ENCODE measurements around the gene GRHPR. TPM values are rescaled to one million over a fixed set of nuclear protein-coding genes. Genes with fewer than 3 reads are reported as not detected.
"Not testable (repeated sequence)": the region's sequence is repeated elsewhere in the genome, so short reads cannot be mapped to it uniquely, and the experiment has no call there.

Gene GRHPR
- 195 and 217 TPM in 2 replicates for total RNA-seq (2014; rRNA removed)
- 196 TPM for polyA plus RNA-seq (2012)

DNA sequence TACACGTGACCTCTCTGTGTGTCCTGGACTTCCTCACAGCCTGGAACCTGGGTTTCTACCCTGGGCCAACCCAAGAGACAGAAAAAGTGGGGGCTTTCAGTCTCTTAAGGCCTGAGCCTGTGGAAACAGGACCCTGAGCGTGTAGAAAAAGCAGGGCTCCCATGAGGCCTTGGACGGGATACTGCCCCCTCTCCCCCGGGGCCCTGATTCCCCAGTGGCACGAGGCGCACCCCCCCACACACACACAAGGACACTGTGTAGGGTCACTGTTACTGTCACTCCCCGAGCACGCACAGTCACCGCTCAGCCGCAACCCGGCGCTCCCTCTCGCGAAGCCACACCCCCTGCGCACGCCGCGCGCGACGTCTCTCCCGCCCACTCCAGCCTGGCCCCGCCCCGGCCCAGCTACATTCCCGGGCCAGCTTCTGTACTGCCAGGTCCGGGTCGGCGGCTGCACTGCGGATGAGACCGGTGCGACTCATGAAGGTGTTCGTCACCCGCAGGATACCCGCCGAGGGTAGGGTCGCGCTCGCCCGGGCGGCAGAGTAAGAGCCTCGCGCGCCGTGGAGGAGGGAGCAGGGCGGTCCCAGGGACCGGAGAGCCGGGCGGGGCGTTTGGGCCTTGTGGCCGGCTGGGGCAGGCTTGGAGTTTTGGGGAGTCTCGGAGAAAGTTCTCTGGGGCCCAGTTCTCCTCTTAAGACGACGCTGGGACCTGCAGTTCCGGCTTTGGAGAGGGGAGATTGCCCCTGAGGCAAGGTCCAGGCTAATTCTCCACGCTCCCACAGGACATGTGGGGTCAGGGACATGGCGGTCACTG is at the start of gene GRHPR:
Gene GRHPR (plus strand): TSS at position 408 of the 816 bp plus-strand sequence. CDS start 55 bp downstream, at position 463.
- DNase-seq (ENCODE audit: low read depth), result peak; percentile 77

DNA sequence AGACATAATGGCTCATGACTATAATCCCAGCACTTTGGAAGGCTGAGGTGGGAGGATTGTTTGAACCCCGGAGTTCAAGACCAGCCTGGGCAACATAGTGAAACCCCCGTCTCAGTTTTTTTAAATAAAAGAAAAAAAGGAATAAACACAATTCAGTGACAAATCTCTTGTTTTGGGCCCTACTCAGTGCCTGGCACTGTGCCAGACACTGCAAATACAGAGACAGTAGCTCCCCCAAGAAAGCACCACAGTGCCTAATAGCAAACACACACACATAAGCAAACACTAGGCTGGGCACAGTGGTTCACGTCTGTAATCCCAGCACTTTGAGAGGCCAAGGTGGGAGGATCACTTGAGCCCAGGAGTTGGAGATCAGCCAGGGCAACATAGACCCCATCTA is 49.7 kb upstream of the GRHPR start:
- DNase-seq (ENCODE audit: low read depth), result no peak

DNA sequence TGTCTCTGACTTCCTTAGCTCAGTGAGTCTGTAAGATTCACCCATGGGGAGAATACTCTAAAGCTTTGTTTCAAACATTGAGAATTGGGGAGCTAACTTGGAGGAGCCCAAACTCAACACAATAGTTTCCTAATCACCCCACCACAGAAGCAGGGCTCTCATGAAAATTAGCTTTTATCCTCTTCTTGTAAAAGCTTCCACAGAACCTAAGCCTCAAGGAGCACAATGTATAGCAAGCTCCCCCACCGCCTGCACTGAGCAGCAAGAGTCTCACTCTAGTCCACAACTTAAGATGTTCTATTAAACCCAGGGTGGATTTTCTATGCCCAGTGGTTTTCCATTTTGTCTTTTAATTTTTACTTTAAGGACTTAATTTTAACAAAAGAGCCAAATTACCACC is 48.9 kb upstream of the GRHPR start:
- DNase-seq (ENCODE audit: low read depth), result no peak

DNA sequence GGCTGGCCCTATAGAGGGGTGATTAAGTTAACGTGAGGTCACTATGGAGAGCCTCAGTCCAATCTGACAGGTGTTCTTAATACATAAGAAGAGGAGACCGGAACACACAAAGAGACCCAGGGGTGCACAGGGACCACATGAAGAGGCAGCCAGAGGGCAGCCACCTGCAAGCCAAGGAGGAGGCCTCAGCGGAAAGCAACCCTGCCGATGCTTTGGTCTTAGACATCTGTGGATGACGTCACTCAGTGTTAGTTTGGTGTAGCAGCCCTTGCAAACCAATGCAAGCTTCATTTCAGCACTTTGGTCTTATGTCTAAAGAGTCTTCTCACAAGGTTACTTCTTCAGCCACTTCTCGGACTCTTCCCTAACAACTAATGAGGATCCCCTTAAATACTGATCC is 47.6 kb upstream of the GRHPR start:
- DNase-seq (ENCODE audit: low read depth), result no peak

DNA sequence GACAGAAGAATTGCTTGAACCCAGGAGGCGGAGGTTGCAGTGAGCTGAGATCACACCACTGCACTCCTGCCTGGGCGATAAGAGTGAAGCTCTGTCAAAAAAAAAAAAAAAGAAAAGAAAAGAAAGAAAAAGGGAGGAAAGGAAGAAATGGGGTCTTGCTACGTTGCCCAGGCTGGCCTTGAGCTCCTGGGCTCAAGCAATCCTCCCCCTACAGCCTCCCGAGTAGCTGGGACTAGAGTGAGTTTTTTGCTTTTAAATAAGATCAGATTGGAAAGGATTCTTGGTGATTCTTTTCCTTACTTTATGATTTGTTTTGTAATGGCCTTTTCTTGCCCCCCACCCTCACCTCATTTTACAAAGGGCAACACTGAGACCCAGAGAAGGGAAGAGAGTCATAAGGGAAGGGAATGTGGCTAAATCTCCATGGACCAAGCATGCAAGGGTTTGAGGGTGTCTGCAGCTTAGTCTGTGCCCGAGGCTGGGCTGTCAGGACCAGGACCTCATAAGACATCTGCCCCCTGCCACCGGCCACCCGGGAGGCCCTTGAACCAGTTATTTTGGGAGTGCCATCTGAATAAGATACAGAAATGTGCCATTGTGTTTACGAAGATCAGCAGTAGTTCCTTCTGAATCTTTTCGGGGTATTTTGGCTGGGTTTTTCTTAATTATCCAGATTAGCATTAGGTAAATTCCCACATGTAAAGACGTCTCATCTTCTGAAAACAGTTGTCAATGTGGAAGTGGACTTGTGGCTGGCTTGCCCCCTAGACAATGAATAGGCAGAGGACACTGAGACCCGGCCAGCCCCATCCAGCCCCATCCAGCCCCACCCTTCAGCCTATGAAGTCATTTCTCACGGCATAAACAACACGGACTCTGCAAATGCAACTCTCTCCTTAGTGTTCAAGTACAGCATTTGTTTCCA is 44.5 kb upstream of the GRHPR start:
- DNase-seq (ENCODE audit: low read depth), result no peak

DNA sequence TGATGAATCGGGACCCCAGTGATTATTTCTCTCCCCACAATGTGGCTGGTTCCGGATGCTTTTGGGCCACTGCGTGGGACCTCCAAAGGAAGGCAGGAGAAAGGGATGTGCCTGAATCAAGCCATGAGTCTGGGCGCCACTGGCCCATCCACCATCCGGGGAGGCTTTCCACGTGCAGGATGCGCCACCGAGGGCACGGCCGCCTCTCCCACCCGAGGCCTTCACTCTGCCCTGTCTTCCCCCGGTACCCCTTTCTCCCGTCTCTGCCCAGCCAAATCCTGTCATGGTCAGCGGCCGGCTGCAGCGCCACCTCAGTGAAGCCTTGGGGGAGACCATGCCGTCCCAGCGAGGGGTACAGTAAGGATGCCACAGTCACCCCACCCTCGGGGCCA is 43.9 kb upstream of the GRHPR start:
- no peak for DNase-seq (ENCODE audit: low read depth)

DNA sequence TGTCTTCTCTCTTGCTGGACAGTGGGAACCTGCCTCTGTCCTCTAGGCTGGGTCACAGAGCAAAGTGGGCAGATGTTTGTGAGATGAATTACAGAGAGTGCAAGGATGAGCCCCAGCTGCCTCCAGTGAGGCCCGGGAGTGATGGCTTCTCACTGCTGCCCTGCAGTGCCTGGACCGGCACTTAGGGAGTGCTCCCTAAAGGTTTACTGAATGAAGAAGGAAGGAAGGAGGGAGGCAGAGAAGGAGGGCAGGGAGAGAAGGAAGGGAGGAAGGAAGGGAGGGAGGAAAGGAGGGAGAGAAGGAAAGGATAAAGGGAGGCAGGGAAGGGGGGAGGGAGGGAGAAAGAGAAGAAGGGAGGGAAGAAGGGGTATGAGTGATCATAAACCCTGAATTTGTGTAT is 42.7 kb upstream of the GRHPR start:
- no peak for DNase-seq (ENCODE audit: low read depth)

DNA sequence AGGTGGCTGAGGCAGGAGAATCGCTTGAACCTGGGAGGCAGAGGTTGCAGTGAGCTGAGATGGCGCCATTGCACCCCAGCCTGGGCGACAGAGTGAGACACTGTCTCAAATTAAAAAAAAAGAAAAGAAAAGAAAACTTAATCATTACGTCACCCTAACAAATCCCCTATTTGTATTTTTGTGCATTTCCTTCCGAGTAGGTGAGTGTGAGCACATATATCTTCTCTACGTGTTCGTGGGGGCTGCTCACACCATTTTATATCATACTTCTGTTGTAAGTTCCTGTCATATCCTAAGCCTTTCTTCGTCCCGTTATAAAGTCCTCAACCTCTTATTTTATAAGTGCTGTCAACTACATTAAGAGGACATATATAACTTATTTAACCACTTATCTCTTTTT is 41.9 kb upstream of the GRHPR start:
- no peak for DNase-seq (ENCODE audit: low read depth)

DNA sequence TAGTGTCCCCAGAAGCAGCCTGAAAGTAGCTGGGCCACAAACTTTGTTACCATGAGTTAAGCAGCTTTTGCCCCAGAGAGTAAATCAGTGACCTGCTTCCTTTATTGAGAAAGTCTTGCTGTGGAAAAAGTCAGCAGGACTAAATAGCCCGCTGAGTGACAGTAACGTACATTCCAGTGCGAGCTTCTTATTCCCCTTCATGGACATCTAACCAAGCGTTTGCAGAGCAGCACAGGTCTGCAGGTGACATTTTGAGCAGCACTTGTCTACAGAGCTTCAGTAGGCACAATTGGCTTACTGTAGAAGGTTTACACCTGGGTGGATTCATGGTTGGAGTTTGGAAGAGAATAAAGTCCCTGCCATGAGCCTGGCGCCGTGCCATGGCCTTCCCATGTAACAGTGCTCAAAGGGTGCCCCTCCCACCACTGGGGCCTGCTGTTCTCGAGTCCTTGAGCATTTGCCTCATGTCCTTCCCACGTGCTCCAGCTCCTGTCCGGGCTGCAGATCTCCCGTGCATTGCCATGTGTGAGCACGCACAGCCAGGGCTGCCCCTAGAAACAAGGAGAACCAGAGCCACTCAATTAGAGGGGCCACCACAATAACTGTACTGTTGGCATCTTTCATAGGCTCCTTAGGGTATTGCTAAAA is 41.3 kb upstream of the GRHPR start:
- DNase-seq (ENCODE audit: low read depth), result no peak

DNA sequence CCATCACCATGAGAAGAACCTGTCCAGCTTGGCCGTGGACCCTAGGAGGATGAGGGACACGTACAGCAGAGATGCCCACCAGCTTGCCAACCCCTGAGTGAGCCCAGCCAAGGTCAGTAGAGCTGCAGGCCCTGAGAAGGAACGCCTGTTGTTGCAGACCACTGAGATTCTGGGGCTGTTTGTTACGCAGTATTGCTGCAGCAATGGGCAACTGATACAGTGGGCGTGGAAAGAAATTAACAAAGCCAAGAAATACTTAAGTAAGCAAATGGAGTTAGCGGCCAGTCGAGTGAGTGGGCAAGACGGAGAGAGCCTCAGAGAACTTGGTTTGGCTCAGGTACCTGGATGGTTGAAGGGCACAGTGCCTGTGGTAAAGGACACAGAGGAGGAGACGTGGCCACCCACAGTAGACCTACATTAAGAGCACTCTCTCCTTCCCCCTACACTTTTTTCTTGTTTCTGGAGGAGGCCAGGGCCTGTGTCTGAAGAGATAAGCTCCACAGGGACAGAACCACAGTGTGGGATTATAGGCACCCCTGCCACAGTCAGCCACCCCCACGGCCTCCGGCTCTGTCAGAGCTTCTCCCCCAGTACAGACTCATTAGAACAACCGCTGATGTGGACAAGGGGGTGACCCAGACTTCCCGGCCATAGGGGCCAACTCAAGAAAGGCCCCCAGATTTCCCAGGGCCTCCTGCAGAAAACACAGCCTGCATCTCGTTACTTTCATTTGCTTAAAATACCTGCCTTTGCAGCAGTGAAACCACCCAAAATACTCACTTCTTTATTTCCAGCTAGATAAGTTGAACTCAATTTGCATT is 40.1 kb upstream of the GRHPR start:
- no peak for DNase-seq (ENCODE audit: low read depth)

DNA sequence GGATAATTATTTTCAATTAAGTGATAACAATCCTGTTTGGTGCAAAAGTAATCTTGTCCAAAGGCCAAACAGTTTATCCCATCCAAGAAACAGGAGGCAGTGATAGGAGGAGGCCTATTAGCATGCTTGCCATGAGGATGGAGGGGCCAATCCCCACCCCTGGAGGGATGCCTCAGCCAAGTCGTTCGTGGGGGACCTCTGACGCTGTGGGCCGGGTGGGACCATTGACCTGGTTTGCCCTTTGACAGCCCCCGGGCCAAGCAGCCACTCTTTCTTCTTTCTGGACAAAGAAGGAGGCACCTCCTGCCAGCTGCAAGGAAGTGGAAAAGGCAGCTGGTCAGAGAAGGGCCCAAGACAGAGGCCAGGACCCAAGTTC is 39.5 kb upstream of the GRHPR start:
- no peak for DNase-seq (ENCODE audit: low read depth)

DNA sequence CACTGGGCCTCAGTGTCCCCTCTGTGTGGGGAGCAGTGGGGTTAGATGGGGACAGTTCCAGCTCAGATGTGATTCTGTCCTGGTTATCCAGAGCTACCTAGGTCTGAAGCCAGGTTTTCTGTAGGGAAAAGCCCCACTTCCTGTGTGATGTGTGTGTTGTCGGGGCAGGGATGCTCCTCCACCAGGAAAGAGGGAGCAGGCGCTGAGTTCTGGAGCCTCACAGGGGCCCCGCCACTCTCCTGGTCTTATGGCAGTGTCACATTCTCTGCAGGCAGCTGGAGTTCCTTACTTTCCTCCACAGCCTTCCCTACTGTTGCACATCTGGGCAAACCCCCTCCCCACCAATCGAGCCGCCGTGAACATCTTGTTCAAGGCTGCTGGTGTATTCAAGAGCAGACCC is 39.1 kb upstream of the GRHPR start:
- DNase-seq (ENCODE audit: low read depth), result no peak

DNA sequence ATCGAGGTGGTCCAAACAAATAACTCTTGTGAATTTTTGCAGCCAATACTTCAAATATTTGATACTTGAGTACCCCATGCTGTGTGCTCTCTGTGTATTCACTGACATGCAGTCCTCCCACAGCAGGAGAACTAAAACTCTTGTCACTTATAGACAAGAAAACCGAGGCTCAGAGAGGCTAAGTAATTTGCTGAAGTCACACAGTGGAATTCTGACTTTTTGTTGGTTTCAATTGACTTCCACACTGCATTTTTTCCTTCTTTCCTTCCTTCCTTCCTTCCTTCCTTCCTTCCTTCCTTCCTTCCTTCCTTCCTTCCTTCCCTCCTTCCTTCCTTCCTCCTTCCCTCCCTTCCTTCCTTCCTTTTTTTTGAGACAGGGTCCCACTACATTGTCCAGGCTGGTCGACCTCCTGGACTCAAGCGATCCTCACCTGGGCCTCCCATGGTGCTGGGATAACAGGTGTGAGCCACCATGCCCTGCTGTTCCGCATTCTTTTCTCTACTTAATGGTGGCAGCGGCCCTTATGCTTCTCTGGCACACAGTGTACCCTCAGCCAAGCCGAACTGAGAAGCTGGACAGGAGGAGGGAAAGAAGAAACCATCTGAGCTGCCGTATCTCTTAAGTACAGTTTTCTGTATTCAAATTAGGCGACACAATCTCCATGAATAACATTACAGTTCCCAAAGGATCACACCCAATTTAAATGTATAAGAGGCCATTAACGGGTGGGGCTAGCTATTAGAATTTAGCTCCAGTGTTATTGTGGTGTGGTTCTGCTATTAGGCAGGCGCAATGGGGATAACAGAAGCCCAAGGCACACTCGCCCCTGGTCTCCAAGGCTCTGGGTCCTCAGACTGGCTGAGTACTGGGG is 38.4 kb upstream of the GRHPR start:
- DNase-seq (ENCODE audit: low read depth), result no peak

DNA sequence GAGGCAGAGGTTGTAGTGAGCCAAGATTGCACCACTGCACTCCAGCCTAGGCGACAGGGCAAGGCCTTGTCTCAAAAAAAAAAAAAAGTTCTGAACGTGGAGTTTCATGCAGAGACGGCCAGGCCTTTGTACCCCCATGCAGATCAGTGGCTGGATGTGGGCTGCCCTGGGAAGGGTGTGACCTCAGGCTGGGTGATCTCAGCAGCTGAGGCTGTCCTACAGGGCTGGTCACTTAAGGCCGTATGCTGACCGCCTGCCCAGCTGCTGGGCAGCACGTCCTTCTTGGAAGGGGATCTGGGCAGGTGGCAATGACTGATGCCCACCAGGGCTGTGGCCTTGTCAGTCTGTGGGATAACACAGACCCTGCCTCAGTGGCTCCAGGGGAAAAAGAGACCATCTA is 37.2 kb upstream of the GRHPR start:
- no peak for DNase-seq (ENCODE audit: low read depth)

DNA sequence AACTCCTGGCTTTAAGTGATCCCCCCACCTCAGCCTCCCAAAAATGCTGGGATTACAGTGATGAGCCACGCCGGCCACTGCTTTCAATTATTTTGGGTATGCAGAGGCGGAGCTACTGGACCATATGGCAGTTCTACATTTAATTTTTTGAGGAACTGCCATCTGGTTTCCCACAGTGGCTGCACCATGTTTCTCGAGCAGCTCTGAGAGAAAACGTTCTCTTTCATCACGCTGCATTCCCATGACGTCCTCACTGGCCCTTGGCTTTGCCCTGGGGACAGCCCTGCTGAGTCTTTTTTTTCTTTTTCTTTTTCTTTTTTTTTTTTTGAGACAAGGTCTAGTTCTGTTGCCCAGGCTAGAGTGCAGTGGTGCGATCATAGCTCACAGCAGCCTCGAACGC is 35.5 kb upstream of the GRHPR start:
- no peak for DNase-seq (ENCODE audit: low read depth)

DNA sequence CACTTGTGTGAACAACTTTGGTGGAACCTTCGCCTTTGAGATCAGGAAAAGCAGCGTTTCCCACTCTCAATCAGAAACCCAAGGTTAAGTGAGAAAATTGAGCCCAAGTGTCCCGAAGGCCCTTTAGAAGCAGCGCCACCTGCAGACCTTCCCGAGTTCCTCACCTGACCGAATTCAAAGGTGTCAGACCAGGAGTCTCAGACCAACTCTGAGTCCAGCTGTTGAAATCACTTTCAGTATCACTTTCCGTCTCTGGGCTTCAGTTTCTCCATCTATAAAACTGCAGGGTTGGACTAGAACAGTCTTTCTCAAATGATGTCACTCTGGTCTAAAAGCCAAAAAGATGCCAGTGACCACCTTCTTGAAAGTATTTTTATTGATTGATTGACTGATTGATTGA is 31.7 kb upstream of the GRHPR start:
- peak; percentile 10 for DNase-seq (ENCODE audit: low read depth)

DNA sequence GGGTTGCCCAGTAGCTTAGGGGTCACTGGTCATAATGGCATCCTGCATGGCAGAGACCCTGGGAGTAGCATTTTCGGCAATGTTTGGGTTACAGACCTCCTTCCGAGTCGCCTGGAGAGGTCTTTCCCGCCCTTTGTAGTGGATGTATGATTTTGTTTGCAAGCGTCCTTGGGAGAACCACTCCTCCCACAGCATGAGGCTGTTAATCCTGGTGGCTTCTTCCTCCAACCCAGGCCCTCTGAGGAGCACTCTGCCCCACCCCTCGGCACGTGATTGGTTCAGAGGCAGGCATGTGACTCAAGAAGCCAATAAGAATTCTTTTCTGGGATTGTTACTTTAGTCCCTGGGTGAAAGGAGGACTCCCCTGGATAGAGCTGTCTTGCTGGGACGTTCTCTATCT is 30.2 kb upstream of the GRHPR start:
- DNase-seq (ENCODE audit: low read depth), result no peak

DNA sequence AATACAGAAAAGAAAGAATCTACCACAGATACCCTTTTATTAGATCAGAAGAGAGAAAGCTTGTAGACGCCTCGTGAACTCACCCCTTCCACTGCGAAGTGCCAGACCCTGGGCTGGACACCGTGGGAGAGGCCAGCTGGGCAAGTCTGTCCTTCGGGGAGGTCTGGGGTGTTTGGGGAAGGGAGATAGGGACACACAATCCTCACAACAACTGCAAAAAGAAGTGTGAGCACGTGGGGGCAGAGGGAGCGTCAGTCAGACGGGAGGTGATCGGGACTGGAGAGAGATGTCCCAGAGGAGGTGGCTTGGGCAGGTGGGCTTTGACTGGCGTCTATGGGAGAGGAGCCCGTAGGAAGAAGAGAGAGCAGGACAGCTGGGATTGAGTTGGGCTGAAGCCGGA is 27.3 kb upstream of the GRHPR start:
- DNase-seq (ENCODE audit: low read depth), result no peak

DNA sequence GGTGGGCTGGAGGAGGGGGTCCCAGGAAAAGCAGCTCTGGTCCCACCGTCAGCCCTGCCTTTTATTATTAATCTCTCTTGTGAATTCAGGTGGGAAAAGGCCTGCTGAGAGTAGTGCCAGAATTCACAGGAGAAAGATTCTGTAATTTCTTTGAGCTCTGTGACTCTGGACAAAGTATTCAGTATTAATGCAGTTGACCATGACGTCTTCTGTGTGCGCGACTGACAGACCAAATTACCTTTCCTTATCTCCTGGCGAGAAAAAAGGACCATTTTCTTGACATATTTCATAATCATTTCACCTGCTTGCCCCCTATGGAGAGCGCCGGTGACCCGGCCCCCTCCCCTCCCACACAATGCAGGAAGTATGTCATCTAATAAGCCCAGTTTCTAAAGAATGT is 26.8 kb upstream of the GRHPR start:
- no peak for DNase-seq (ENCODE audit: low read depth)

DNA sequence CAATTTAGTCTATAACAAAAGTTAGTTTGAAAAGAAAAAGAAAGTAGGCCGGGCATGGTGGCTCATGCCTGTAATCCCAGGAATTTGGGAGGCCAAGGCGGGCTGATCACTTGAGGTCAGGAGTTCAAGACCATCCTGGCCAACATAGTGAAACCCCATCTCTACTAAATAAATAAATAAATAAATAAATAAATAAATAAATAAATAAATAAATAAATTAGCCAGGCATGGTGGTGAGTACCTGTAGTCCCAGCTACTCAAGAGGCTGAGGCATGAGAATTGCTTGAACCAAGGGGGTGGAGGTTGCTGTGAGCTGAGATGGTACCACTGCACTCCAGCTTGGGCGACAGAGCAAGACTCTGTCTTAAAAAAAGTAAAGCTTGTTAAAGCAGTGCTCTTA is 24.5 kb upstream of the GRHPR start:
- DNase-seq (ENCODE audit: low read depth), result not testable (repeated sequence)

All from LHCN-M2 (cell line).